GM21360 (cell line): Measurements from ENCODE around the gene C1orf74.
"Not testable (repeated sequence)": the region's sequence is repeated elsewhere in the genome, so short reads cannot be mapped to it uniquely, and the experiment has no call there.

ENCODE experiments used
- ATAC-seq: cut with Tn5 transposase; IDR thresholded peaks from one replicate; pipeline ENCODE4 v1.9.1; 2021; ENCODE audit warnings: mild to moderate bottlenecking, moderate library complexity; ENCODE audit not compliant: unreplicated experiment

Gene C1orf74

DNA sequence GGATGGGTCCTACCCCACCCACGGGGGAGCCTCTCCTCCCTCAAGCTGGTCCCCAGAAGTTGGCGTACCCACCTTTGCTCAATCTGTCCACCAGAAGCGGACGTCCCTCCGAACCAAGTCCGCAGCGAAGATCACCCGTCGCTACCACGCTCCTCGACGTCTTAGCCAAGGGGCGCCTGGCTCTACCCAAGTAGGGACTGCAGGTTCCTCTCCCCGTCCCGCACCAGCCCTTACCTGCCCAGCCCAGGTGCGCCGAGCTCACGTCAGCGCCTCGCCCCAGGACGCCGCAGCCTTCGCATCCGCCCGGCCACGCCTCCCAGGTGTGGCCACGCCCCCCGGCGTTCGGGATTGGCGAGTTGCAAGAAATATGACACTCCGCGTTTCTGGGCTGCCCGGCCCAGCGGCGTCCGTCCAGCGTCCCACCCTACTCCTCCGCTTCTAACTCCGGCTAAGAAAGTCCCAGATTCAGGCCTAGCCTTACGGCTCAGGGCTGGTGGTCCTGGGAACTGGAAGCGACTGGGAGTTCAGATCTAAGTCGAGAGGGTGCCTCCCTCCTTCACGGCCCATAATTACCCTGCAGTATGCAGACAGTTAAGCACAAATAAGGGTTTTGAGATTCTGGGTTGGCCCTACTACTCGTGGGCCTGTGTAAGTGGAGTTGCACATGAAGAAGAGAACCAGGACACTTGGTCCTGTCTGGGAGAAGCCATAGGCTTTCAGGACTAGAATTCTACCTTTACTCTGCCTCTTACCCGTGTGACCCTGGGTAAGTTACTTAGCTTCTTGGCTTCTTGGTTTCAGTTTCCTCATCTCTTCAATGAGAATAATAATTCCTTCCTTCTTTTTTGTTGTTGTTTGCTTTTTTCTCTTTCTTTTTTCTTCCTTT is 21.8 kb upstream of the C1orf74 start, which contains the start of gene IRF6:
TSS of gene IRF6 (minus strand) at position 268 of the 886 bp plus-strand sequence. CDS start 4,729 bp downstream, outside the sequence.
- peak; percentile 95 for ATAC-seq

DNA sequence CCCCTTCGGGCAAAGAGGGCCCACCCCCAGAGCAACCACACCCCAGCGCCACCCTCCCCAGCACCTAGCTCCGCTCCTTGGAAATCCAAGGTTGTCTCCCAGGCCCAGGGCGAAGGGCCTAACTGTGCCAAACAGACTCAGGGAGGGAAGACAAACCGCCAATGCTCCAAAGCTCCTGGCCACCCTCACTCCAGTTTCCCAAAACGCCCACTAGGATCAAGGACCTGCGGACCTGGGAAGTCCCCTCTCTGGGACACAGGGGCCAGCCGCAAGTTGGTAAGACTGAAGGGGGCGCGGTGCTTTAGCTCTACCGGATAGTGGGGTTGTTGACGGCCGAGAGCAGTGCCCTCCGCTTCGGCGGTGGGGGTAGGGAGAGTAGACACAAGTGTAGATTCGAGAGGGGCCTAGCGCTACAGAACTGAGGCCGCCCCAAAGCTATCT is 21.0 kb upstream of the C1orf74 start:
- no peak for ATAC-seq

DNA sequence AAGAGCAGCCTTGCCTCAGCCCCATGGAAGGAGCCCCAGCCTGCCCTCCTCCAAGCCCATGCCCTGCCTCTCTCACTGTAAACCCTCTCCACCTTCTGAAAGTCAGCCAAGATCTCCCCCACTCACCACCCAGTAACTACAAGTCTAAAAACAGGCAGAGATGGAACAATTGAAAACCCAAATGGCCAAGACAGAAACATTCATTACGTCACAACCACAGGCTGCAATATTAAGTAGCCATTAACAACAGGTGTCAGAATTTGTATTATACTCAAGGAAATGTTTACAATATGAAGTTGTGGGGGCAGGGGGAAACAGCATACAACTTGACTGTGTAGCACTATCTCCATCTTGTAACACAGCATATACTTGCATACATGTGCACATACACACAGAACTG is 19.2 kb upstream of the C1orf74 start:
- no peak for ATAC-seq

DNA sequence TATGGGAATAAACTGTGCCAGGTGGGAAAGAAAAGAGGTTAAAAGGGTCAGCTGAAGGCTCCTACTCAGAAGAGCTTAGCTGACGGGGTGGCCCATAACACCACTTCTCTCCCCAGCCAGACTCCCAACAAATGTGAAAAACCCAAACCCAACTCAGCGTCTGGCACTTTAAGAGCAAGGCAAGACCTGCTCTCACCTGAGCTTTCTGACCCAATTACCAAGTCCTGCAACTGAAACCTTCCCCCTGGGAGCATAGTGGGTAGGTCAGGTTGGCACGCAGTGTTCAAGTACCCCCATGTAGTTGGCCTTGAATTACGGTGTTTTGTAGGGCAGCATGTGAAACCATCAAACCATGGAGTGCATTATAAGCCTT is 18.4 kb upstream of the C1orf74 start:
- no peak for ATAC-seq

DNA sequence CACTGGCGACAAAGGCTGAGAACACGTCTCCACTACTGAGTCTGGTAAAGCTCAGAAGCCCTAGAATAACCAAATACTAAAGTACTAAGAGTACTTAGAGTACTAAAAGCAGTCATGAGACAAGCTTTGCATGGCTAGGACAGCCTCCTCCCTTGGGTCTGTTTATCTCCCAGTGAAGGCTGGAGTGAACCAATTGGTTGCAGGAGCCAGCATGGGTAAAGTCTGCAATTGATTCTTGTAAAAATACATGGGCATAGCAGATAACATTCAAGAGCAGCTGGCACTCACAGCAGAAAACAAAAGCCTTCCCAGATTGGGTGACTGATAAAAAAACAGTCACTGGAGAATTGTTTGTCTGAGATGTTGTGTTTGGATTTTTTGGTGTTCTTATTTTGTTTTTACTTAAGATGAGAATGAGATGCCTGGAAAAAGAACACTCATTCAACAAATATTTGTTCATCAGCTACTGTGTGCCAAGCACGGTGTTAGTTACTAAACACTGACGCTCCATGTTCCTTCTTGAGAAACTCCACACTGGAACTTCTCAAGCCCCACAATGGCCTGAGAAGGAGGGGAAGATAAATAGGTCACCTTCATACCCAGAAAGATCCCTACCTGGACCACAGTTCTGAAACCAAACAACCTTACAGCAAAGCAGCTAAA is 17.9 kb upstream of the C1orf74 start:
- no peak for ATAC-seq

DNA sequence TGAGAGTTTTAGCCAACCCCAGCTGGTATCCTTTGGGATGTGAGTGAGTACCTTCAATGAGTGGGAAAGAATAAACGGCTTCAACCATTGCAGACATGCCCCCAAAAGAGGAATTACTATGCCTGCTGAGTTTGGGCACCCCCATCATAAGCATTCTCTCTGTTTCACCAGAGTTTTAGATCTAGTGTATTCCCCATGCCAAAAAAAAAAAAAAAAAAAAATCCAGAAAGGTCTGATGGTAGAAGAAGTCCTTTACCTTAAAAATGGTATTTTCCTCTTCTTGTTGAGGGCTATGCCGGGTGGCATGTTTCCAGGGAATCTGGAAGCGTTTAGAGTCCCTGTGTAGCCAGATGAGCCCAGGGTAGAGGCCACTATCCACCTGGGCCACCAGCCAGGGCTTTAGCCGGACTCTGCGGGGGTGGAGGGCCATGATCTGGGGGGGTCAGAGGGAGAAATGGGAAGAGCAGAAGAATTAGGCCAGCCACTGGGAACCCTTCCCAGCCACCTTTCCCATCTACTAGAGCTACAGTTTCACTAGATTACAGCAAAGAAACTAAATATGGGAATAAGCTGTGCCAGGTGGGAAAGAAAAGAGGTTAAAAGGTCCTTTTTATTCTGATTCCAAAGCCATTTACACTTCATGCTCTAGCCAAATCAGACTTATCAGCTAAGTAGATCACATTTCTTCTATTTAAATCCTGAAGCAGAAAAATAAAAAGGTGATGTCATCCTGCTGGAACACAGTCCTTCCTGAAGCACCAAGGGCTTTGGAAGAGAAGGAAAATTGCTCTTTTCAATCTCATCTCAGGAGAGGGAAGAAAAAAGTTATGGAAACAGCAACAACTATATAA is 16.9 kb upstream of the C1orf74 start:
- no peak for ATAC-seq

DNA sequence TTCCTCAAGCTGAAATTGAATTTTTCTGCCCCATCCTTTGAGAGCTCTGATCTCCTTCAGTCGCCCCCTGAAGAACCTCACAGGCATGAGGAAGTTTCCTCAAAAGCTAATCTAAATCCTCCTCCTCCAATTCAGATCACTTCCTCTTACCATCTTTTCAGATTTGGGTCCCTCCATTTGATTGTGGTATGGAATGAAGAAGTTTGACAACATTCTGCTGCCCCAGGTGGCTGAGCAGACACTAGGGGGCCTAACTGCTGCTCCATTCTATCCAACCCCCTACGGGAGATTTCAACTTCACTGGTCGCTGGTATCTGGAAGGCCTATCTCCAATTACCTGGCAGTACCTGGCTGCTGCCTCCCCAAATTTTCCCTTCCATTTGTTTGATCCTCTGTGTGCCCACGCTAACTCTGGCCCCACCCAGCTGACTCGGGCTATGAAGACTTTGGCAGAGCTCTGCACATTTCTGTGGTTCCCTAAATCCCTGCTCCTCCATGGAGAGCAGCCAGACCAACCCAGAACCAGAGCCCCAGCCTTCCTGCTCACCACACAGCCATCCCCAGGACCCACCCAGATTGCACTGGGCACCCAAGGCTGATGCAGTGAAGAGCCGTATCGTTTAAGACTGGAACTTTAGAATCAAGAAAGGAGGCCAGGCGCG is 13.8 kb upstream of the C1orf74 start:
- no peak for ATAC-seq

DNA sequence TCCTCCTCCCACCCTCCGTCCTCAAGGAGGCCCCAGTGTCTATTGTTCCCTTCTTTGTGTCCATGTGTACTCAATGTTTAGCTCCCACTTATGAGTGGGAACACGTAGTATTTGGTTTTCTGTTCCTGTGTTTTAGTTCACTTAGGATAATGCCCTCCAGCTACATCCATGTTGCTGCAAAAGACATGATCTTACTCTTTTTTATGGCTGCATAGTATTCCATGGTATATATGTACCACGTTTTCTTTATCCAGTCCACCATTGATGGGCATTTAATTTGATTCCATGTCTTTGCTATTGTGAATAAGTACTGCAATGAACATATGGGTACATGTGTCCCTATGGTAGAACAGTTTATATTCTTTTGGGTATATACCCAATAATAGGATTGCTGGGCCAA is 9.4 kb upstream of the C1orf74 start:
- ATAC-seq: not testable (repeated sequence)

DNA sequence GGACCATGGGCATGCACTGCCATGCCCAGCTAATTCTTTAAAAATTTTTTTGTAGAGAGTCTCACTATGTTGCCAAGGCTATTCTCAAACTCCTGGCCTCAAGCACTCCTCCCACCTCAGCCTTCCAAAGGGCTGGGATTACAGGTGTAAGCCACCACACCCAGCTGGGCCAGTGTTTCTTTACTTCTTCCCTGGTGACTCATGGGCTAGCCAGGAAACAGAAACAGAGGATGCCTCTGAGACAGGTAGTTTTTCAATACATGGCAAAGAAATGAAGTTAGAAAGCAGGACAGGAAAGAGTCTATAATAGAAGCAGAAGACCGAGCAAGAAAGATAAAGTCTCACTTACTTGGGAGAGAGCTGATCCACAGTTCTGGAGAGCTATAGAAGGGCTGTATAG is 7.6 kb upstream of the C1orf74 start:
- ATAC-seq: no peak

DNA sequence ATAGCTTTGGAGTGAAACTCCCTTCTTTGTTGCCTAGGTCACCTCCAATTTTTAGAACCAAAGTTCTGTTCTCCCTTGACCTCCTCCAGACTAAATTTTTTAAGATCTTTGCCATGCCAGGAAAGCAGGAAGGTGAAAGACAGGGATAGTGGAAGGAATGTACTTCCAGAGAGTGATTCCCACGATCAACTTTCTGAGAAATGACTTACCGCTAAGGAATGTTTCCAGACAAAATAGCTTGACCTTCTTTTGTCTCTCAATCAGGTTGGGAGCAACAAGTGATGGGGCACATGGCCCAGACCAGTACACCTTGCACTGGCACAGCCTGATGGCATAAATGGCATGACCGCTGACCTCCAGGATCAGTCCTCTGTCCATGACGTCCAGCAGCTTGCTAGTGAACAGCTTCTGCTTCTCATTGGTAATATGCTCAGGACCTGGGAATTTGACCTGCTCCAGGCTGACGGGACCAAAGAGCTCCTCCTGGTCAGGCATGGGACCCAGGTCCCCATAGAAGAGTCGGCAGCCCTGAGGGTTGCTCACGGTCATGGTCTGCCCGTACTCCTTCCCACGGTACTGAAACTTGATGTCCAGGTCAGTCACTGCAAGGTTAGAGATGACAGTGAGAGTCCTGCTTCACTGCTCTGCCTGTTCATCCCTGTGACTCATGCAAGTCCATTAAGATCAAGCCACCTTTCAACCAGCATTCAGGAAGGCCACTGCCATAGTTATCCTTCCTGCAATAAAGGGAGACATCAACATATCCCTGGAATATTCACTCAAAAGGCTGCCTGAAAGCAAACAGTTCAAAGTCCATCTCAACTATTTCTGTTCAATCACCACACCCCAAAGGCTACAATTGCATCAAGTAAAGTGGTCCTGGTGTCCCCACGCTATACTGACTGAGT is 6.2 kb upstream of the C1orf74 start:
- no peak for ATAC-seq

DNA sequence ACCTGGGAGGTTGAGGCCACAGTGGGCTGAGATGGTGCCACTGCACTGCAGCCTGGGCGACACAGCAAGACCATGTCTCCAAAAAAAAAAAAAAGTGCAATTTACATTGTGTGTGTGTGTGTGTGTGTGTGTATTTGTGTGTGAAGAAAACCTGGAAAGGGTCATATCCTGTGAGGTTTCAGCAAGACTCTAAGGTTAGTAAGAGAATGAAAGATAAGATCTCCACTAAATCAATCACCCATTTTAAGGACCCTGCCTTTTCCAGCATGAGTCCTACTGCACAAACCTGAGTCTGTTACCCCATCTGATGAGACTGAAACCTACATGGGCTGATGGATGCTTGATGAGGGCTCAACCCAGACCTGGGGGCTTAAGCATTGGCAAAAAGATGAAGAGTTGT is 4.9 kb upstream of the C1orf74 start:
- ATAC-seq: no peak

DNA sequence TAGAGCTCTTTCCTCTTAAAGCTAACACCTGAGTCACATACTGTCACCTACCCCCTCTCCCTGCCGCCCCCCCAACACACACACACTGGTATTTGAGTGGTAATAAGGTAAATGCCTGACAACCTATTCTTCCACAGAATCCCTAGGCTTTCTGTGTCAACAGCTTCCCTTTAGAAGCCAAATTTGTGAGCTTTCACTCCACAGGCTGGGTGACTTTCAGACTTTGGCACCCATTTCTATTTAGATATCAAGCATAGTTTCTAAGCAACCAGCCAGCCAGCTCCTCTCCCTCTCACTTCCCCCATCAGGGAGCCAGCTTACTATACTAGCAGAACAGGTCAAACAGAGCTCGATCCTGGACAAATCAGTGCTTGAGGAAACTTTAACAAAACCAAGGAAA is 3.2 kb upstream of the C1orf74 start:
- ATAC-seq: no peak

DNA sequence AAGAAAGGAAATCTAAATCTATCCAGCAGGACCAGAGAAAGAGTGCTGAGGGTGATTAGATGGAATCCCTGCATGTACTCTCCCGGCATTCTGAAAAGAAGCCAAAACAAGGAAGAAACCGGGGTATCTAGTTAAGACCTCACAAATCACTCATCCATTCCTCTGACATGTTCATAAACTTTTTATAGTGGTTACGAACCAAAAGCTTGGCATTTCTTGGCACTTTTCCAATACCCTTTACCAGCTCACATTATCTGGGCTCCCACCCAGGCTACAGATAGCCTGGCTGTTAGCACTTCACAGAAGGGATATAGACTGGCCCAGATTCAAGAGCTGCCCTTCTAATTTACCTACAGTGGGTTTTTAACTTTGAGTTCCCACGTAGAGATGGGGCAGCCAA is 1.8 kb upstream of the C1orf74 start:
- no peak for ATAC-seq

DNA sequence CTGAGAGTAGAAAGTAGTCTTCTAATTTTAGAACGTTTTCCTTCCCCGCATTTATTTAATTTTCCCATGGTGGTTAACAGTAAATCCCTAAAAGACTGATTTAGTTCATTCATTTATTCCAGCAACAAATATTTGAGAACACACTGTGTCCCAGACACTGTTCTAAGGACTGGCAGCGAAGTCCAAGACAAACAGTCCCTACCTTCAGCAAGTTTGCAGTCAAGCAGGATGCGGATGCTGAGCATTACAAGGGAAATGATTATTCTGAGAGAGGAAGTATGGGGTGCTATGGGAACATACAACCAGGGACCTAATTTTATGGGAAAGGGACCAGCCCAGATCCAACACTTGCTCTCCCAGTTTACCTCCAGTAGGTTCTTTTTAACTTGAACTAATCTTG is 1.2 kb upstream of the C1orf74 start:
- no peak for ATAC-seq

DNA sequence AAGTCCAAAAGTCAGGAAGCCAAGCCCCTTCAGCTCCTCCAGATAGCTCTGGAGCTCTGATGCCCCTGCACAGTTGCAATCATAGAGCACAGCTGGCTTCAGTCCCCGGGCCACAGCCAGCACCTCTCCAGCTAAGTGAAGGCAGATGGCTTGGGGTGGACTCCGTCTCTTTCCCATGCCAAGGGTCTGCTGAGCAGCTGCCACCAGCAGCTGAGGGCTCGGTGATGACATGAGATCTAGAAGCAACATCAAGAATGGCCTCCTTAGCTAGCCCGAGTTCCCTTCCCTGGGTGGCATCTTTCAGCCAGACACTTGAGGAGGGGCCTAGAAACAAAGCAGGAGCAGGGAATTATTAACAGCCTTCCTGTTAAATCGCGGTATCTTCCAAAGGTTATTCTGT is 973 bp downstream of the C1orf74 start:
- no peak for ATAC-seq

DNA sequence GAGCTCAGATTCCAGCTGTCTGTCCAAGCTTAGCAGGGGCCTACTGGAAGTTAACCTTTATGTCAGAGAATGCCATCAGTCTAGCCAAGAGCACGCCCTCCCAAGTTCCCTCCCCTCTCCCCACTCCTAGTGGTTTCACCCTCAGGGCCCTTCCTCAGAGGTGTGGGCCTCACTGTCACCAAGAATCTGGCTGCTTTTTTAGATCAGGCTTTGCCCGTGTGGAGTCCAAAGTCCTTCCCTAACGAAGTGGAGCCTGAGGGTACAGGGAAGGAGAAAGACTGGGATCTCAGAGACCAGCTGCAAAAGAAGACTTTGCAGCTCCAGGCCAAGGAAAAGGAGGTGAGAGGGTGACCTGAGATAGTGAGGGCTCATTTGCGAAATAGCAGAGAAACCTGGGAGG is 4.1 kb downstream of the C1orf74 start:
- no peak for ATAC-seq

DNA sequence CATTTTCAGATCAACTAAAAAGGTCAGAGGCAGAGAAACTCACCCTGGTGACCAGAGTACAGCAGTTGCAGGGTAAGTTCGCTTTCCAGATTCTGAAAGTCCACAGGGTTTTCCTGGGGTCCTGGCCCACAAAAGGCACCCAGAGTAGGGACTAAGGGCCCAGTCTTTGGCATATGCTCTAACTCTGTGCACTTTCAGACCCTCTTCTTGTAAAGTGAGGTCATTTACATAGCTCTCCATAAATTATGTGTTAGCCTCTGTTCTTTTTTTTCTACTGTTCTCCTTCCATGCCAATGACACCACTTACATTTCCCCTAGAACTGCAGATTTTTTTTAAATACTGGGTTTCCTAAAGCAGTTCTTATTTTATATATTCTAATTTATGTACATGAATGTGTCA is 6.3 kb downstream of the C1orf74 start:
- no peak for ATAC-seq

DNA sequence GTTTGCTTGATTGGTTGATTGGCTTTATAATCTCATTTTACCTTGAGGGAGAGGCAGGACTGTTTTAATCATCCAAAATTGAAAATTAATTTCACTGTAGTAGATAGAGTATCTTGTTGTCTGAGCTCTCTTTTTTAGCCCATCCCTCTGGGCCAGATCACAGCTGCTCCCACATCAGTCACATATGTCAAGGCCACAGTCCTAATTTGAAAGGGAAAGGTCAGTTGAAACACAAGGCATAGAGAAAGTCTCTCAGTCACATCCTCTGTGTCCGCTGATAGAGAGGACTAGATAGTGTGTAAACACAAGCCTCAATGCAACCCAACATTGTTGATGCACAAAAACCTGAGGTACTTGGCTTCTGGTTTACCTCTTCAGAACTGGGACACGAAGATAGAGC is 6.8 kb downstream of the C1orf74 start:
- no peak for ATAC-seq

DNA sequence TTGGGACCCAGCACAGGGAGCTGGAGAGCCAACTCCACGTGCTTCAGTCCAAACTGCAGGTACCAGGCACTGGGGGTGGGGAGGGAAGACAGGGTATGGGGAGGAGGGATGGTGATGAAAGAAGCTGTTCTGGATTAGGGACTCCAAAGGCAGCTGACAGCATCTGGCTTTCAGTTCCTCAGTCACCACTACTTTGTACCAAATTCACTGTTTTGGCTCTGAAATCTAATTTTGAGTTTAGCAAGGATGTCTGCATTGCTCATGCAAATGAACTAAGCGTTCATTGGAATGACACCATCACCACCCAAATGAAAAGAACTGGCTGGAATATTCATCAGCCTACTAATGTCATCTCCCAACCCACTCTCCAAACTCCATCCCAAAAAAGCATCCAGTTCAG is 8.7 kb downstream of the C1orf74 start:
- no peak for ATAC-seq

DNA sequence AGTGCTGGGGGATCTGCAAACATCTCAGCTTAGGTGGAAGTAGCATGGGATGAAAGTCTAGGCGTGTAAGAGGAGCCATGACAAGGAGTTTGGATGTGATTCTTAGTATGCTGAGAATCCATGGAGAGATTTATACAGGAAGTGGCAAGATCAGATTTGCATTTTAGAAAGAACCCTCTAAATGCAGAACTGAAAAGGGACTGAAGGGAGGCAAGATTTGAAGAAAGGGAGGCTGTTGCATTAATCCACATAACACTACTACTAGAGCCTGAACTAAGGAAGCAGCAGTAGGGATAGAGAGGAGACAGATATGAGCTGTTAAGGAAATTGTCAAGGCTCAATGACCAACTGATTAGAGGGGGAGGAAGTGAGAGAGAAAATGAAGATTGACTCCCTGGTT is 9.8 kb downstream of the C1orf74 start:
- peak; percentile 54 for ATAC-seq
